AG09309 (cell line): ENCODE measurements around the gene PES1.
"Not testable (repeated sequence)": the region's sequence is repeated elsewhere in the genome, so short reads cannot be mapped to it uniquely, and the experiment has no call there.

Experiments
- DNase-seq: peaks from one replicate; pipeline ENCODE4 v3.0.0-alpha.2; 2010; ENCODE audit warnings: low read depth
- H3K4me3 ChIP-seq: 2 replicates; pipeline ENCODE4 v1.5.1; 2011; ENCODE audit warnings: mild to moderate bottlenecking, low read depth, low read length, moderate library complexity; ENCODE audit not compliant: control insufficient read depth
- CTCF ChIP-seq: IDR thresholded peaks from 2 replicates; pipeline ENCODE4 v1.5.1; 2011; ENCODE audit warnings: mild to moderate bottlenecking, low read depth, low read length, inconsistent platforms; ENCODE audit not compliant: insufficient read depth, control insufficient read depth; ENCODE audit errors: missing control alignments

The PES1 gene

DNA sequence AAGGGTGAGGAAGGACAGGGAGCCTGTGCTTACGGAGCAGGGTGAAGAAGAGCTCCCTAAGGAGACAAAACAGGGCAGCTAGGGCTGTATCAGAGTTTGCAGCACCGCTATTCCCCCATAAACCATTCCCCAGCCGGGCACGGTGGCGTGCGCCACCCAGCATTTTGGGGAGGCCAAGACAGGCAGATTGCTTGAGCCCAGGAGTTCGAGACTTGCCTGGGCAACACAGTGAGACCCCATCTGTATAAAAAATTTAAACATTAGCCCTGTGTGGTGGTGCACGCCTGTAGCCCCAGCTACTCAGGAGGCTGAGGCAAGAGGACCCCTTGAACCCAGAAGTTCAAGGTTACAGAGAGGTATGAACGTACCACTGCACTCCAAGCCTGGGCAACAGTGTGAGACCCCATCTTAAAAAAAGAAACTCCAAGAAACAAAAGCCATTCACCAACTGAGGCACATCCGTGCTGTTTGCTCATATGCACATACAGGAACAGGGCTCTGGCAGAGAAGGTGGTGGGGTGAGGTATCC lies 22.0 kb downstream of the PES1 start:
- H3K4me3 ChIP-seq, result no peak overlapping the region
- no peak for DNase-seq
- no peak for TF ChIP-seq CTCF

DNA sequence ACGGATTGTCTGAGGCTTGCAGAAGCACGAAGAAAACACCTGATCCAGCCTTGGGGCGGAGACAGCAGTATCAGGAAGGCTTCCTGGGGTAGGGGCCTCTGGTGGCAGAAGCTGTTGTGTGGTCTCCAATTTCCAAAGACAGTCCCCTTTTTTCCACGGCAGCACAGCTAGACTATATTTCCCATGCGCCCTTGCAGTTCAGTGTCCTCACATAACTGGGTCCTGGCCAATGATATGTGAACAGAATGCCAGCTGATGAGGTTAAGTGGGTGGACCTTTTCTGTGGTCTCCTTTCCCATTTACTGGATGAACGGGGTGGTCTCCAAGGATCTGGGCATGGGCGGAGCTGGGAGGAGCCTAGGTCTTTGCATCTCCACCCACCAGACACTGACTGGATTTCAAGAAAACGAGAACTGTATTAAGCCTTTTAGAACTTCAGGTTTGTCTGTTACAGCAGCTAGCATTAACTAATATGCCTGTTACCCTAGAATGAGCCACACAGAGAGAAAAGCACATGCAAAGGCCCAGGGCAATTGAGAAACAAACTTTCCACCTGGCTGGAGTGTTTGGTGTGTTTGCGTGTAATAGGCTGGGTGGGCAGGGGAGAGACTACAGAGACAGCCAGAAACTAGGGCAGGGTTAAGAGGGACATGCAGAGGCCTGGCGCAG lies 23.4 kb downstream of the PES1 start:
- no peak for TF ChIP-seq CTCF
- H3K4me3 ChIP-seq, result no peak overlapping the region
- no peak for DNase-seq

DNA sequence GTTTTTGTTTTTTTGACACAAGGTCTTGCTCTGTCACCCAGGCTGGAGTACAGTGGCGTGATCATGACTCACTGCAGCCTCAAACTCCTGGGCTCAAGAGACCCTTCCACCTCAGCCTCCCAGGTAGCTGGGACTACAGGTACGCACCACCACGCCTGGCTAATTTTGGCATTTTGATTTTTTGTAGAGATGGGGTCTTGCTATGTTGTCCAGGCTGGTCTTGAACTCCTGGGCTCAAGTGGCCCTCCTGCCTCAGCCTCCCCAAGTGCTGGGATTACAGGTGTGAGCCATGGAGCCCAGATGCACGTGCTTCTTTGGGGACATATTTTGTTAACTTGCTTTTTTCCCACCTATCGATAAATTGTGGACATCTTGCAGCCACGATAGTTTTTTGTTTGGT lies 24.4 kb downstream of the PES1 start:
- DNase-seq, H3K4me3 ChIP-seq: not testable (repeated sequence)

DNA sequence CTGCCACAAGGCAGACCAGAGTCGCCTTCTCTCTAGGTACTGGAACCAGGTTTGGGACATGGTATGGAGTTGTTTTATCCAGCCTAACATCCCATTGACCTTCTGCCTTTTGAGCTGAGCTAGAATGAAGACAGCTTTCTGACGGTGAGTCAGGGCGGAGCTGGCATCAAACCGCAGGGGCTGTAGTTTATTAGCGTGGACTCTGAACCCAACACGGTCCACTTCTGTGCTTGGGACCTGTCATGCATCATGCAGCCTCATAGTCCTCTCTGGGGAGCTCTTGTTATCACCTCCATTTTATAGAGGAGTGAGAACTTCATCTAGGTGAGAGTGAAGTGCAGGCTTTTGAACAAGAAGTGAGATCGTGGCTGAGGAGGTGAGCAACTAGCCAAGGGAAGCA lies 25.6 kb downstream of the PES1 start:
- DNase-seq, result no peak
- H3K4me3 ChIP-seq, result no peak overlapping the region
- no peak for TF ChIP-seq CTCF

- no peak for TF ChIP-seq CTCF
- no peak overlapping the region for H3K4me3 ChIP-seq
- no peak for DNase-seq
Observed at GRCh38 chr22:30565341-30565740, 26.4 kb downstream of the PES1 start.

DNA sequence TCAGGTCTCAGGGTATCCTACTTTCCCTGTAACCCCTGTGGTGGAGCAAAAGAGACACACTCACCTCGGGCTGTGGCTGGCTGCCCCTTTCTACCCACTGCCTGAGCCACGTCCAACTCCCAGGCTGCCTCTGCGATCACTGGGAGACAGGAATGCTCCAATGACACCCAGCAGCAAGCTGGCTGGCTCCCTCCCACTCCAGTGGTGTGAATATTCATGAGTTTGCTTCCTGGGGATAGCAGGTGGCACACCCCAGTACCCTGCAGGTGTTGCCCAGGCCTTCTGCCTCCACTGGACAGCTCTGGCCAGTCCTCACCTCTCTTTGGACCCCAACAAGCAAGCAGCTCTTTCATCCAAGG lies 27.0 kb downstream of the PES1 start:
- TF ChIP-seq CTCF, result no peak
- no peak overlapping the region for H3K4me3 ChIP-seq
- DNase-seq, result no peak

- H3K4me3 ChIP-seq, result no peak overlapping the region
Observed at GRCh38 chr22:30564045-30564760, 27.5 kb downstream of the PES1 start.

More at GRCh38 chr22:30564045-30564760, 27.5 kb downstream of the PES1 start:
- DNase-seq, result no peak
- no peak for TF ChIP-seq CTCF
